Activated CD4-positive, alpha-beta T cell treated with anti-CD3 and anti-CD28 coated beads, Interleukin-2, amount 50 U/mL, for 16 hours (primary cell): ENCODE results near the gene MAPKAP1.

Experiments used
- DNase-seq: peaks from one replicate; pipeline ENCODE4 v3.0.0-alpha.2; 2020

The MAPKAP1 gene

DNA sequence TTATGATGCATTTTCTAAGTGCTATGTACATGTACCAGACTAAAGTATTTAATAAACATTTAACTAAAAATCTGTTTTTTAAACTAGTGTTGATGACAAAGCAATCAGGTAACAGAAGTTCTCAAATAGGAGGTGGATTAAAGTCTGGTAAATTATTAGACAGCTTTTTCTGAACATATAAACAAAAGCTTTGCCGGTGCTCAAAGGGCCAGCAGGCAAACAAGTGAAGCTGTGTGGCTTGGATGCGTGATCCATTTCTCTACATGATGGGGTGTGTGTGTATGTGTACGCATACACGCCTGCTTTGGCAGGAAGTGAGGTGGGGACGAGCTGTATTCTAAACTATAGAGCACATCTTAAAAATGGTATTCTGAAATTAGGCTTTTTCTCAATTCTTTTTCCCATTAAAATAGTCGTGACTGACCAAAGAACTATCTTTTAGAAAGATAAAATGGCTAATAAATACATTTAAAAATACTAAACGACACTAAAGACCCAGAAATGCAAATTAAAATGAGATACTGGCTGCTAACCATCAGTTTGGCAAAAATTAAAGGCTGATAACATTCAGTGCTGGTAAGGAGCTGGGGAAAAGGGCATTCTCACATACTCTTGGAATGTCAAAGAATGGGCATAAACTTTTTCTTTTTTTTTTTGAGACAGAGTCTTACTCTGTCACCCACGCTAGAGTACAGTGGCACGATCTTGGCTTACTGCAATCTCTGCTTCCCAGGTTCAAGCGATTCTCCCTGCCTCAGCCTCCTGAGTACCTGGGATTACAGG lies 174.0 kb downstream of the MAPKAP1 start:
- no peak for DNase-seq

- no peak for DNase-seq
Measured at GRCh38 chr9:125532412-125532811, 174.6 kb downstream of the MAPKAP1 start.

GRCh38 chr9:125529589-125530515 lies 177.2 kb downstream of the MAPKAP1 start:
- no peak for DNase-seq

- no peak for DNase-seq
Measured at GRCh38 chr9:125529107-125529506, 177.9 kb downstream of the MAPKAP1 start.

GRCh38 chr9:125527471-125528002 lies 179.5 kb downstream of the MAPKAP1 start:
- DNase-seq: no peak

- DNase-seq: no peak
Measured at GRCh38 chr9:125525921-125526631, 180.9 kb downstream of the MAPKAP1 start.

- peak; percentile 47 for DNase-seq
Measured at GRCh38 chr9:125524583-125525355, 182.2 kb downstream of the MAPKAP1 start.

- DNase-seq: no peak
Measured at GRCh38 chr9:125523681-125524080, 183.3 kb downstream of the MAPKAP1 start.

GRCh38 chr9:125522328-125522725 lies 184.7 kb downstream of the MAPKAP1 start:
- DNase-seq: no peak

GRCh38 chr9:125521462-125522327 lies 185.3 kb downstream of the MAPKAP1 start:
- DNase-seq: peak; percentile 87

GRCh38 chr9:125519734-125520133 lies 187.3 kb downstream of the MAPKAP1 start:
- DNase-seq: no peak

- DNase-seq: no peak
Measured at GRCh38 chr9:125517577-125517976, 189.4 kb downstream of the MAPKAP1 start.

DNA sequence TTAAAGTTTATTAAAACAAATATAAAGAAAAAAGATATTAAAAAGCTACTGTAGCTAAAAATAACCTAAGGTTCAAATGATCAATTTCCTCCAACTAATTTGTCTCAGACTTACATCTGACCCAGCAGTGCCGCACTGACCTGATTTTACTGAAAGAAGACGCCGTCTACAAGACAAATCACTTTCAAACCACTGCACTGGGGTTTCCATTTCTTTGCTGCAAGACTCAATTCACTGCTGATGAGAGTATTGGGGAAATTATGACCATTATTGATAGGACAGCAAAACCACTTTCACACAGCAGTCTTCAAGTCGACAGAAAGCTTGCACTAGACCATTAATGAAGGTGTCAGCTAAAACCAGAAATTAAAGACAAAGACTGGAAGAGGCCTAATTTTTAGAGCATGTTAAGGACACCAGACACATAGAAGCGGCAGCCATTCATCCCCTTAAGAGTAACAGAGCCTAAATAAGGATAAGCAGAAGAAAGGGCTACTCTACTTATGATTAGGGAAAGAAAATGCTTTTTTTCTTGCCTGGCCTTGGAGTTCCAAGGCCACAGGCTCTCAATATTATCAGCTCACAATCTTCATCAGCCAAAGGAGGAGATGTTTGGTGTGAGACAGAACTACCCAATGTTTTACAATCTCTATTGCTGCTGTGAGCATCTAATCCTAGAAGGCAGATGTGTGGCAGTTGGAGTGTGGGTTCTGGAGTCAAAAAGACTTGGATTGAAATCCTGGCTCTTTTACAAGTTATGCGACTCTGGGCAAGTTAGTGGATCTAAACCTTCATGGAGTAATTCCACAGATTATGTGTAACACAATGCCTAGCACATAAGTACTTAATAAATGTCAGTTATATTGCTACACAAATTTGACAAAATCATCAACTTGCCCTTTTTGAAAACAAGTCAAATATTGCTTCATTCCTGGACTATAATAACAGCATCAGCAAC lies 190.7 kb downstream of the MAPKAP1 start:
- DNase-seq: no peak

DNA sequence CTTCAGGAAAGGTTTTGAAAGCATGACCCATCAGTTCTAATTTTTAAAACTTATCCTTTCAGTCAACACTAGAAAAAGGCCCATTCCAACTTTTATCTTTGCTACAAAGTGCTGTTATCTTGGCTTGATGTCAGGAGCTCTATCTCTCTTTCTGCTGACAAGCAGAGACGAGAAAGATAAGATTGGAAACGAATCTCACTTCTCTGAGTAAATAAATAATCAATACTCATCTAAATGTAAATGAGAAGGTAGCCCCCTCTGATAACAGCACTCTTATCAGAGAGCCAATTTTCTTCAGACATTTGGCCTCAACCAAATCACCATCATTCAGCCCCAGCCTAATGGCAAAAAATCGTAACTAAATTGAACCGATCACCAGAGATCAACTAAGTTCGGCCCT lies 191.7 kb downstream of the MAPKAP1 start:
- no peak for DNase-seq

- DNase-seq: no peak
Measured at GRCh38 chr9:125514468-125514867, 192.5 kb downstream of the MAPKAP1 start.

DNA sequence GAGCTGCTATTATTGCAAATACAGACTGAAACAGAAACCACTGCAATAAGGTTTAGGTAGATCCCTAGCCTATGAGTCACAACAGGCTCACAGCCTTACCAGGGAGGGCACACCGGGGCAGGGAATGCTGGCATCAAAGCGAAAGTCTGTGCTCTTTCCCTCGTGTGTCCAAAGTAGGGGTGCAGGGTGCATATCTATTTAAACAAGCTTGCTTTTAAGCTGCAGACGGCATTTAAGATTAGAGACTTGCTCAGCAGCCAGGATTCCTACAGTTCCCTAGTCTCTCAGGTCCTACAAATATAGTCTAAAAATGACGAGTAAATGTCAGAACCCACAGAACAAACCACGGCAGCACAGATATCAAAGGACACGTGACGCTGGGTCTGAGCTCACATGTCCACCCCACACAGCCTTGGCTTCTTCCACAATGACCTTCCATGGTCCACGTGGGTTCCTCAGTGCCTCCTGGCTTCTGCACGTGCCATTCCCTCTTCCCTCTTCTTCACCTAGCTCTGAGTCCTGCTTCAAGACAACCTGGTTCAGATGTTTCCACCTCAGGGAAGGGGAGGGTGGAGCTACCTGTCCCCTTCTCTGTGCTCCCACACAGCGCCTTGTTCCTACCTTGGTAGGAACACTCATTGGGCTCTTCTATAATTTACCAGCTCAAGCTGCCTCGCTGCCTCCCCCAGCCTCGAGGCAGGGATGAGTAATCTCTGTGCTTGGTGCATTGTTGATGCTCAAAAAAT lies 193.2 kb downstream of the MAPKAP1 start:
- DNase-seq: peak; percentile 68

- DNase-seq: no peak
Measured at GRCh38 chr9:125513303-125513667, 193.7 kb downstream of the MAPKAP1 start.

- DNase-seq: no peak
Measured at GRCh38 chr9:125511789-125512660, 195.0 kb downstream of the MAPKAP1 start.
